ENCODE results near the gene DDX46.

Gene DDX46

DNA sequence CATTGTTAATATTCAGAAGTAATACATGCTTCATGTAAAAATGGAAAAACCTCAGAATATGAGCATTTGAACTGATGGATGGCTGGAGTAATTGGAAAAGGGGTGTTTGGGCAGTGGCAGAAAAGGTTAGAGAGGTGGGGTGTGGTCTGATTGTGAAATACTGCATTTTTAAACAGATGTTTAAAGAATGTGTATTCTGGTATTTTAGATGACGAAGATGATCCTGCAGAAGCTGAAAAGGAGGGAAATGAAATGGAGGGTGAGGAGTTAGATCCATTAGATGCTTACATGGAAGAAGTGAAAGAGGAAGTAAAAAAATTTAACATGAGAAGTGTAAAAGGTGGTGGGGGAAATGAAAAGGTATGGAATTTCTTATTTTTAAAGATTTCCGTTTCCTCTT, 18.8 kb downstream of the DDX46 start:
- ChIA-PET CTCF (interaction anchor here (1.2 to 1.3 kb wide), 2 partner anchors 19 to 127 kb away, joined by 4 to 6 read pairs; partner anchors contain the start of genes DDX46 and PCBD2), POLR2A (interaction anchor here (0.6 kb wide), 1 partner anchor 66 kb away, joined by 3 read pairs; no protein-coding TSS in a partner anchor)
- TF ChIP-seq, protein P1, sequence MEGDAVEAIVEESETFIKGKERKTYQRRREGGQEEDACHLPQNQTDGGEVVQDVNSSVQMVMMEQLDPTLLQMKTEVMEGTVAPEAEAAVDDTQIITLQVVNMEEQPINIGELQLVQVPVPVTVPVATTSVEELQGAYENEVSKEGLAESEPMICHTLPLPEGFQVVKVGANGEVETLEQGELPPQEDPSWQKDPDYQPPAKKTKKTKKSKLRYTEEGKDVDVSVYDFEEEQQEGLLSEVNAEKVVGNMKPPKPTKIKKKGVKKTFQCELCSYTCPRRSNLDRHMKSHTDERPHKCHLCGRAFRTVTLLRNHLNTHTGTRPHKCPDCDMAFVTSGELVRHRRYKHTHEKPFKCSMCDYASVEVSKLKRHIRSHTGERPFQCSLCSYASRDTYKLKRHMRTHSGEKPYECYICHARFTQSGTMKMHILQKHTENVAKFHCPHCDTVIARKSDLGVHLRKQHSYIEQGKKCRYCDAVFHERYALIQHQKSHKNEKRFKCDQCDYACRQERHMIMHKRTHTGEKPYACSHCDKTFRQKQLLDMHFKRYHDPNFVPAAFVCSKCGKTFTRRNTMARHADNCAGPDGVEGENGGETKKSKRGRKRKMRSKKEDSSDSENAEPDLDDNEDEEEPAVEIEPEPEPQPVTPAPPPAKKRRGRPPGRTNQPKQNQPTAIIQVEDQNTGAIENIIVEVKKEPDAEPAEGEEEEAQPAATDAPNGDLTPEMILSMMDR (IDR thresholded peaks at IDR 0.05; ENCODE audit: insufficient read depth, low read length, missing control alignments), result no peak
- DNase-seq (ENCODE audit: low read depth, low spot score), result no peak
- H3K4me3 ChIP-seq (ENCODE audit: low read depth, low read length), result no peak overlapping the region

DNA sequence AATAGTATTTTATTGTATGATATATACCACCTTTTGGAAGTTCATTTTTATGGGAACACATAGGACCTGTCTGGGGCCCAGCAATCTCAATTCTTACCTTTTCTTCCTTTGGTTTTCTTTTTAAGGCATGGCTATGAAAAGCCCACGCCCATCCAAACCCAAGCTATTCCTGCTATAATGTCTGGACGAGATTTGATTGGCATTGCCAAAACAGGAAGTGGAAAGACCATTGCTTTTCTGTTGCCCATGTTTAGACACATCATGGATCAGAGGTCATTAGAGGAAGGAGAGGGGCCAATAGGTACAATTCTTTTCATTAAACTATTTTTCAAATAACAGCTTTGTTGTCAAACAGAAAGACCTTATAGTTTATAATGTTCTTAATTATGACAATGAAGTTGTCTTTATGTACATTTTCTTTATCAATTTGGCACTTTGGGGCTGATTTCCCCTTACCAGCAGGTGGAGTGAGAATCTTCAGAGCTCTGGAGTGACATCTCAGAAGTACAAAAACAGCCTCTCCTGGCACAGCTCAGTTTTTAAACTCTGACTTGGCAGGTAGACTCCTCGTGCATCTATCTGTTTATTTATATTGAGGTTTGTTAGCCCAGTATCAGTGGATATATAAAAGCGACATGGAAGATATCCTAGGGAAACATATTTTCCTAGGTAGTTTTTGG, 25.8 kb downstream of the DDX46 start:
- TF ChIP-seq, protein P1 (IDR thresholded peaks at IDR 0.05; ENCODE audit: insufficient read depth, low read length, missing control alignments), result peak; percentile 9
- ChIA-PET POLR2A (no interaction called here), CTCF (interaction anchor here (0.8 to 2.6 kb wide), 9 partner anchors 9 to 121 kb away, joined by 3 to 16 read pairs (median 4); partner anchors contain the start of genes DDX46 and PCBD2)
- DNase-seq (ENCODE audit: low read depth, low spot score), result no peak
- no peak overlapping the region for H3K4me3 ChIP-seq (ENCODE audit: low read depth, low read length)

DNA sequence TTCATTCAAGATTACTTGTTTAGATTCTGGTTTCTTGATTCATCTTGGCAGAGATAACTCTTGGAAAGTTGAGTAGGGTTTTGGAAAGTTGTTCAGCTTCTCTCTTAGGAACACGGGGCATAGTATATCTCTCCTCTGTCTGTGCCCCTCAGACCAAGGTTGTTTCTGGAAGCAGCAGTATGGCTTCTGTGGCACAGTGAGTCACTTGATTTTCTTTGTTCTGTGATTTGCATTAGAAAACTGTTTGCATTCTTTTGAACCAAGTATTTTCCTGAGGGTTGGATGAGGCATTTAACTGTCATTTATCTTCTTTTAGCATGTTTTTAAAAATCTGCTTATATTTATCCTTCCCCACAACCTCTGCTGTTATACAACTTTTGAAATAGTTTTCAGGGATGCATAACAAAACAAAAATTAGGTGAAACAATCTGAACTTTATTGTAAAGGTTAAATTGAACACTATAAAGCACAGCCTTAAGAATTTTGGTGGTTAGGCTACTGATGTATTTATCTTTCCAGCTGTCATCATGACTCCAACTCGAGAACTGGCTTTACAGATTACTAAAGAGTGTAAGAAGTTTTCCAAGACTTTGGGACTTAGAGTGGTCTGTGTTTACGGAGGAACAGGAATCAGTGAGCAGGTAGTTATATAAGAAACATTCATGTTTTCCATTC, 26.5 kb downstream of the DDX46 start:
- CTCF ChIA-PET, result interaction anchor here (0.6 to 2.6 kb wide), 8 partner anchors 8 to 120 kb away, joined by 3 to 16 read pairs (median 4); partner anchors contain the start of genes DDX46 and PCBD2
- POLR2A ChIA-PET, result no interaction called here
- H3K4me3 ChIP-seq (ENCODE audit: low read depth, low read length), result no peak overlapping the region
- no peak for DNase-seq (ENCODE audit: low read depth, low spot score)
- TF ChIP-seq, protein P1 (IDR thresholded peaks at IDR 0.05; ENCODE audit: insufficient read depth, low read length, missing control alignments), result no peak

DNA sequence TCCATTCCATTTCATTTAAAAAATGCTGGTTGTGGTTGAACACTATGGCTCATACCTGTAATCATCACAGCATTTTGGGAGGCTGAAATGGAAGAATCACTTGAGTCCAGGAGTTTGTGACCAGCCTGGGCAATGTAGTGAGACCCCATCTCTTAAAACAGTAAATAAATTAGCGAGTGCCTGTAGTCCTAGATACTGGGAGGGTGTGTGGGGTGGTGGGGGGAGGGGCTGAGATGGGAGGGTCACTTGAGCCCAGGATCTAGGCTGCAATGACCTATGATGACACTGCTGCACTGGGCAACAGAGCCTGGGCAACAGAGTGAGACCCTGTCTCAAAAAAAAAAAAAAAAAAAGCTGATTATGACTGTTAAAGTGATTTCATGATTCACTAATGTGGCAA, 29.1 kb downstream of the DDX46 start:
- TF ChIP-seq, protein P1 (IDR thresholded peaks at IDR 0.05; ENCODE audit: insufficient read depth, low read length, missing control alignments), result no peak
- ChIA-PET POLR2A (no interaction called here), CTCF (interaction anchor here (1.5 kb wide), 1 partner anchor 117 kb away, joined by 9 read pairs; the partner anchor contains the start of gene PCBD2)
- no peak for DNase-seq (ENCODE audit: low read depth, low spot score)
- H3K4me3 ChIP-seq (ENCODE audit: low read depth, low read length), result no peak overlapping the region

DNA sequence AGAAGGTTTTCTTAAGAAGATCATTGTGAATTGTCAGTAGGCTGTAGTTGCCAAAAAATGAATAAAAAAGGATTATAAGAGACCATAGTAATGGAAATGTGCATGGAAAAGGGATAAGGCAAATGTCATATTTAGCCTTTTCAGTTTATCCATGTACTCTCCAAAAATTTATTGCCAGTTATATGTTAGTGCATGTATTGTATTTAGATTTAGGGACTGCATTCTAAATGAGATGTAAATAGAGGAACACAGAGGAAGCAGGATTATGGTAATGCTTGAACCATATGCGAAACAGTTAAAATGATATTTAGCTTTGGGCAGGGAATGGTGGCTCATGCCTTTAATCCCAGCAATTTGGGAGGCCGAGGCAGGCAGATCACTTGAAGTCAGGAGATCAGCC, 33.0 kb downstream of the DDX46 start:
- no peak for DNase-seq (ENCODE audit: low read depth, low spot score)
- ChIA-PET CTCF (interaction anchor here (1.0 to 1.5 kb wide), 2 partner anchors 54 to 113 kb away, joined by 3 to 5 read pairs; partner anchors contain the start of genes C5orf24 and PCBD2), POLR2A (no interaction called here)
- TF ChIP-seq, protein P1 (IDR thresholded peaks at IDR 0.05; ENCODE audit: insufficient read depth, low read length, missing control alignments), result no peak
- no peak overlapping the region for H3K4me3 ChIP-seq (ENCODE audit: low read depth, low read length)

DNA sequence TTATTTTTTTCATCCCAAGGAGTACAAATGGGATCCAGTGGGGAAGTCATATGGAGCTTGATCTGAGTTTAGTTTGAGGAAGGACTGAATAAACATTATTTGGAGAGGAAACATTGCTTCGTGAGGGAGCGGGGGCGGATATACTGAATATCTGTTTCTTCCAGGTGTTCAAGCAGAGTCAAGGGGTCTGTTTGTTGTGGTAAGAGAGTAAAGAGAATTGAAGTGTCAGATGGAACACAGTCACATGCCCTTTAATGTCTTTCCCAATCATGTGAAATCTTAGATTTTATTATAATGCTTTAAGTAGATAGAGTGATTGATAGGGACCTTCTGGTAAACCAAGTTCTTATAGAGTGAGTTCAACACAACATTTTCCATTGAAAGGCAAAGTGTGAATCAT, 33.7 kb downstream of the DDX46 start:
- POLR2A ChIA-PET, result no interaction called here
- TF ChIP-seq, protein P1 (IDR thresholded peaks at IDR 0.05; ENCODE audit: insufficient read depth, low read length, missing control alignments), result no peak
- no peak overlapping the region for H3K4me3 ChIP-seq (ENCODE audit: low read depth, low read length)
- no peak for DNase-seq (ENCODE audit: low read depth, low spot score)
- CTCF ChIA-PET, result interaction anchor here (1.0 to 1.5 kb wide), 2 partner anchors 53 to 112 kb away, joined by 3 to 5 read pairs; partner anchors contain the start of genes C5orf24 and PCBD2

Data from AG04449 (cell line).